Measurements from ENCODE around the gene ECHDC3. TPM values are rescaled to one million over a fixed set of nuclear protein-coding genes. Genes with fewer than 3 reads are reported as not detected.

The ECHDC3 gene
- total RNA-seq, 1 donor = 1.3 TPM

DNA sequence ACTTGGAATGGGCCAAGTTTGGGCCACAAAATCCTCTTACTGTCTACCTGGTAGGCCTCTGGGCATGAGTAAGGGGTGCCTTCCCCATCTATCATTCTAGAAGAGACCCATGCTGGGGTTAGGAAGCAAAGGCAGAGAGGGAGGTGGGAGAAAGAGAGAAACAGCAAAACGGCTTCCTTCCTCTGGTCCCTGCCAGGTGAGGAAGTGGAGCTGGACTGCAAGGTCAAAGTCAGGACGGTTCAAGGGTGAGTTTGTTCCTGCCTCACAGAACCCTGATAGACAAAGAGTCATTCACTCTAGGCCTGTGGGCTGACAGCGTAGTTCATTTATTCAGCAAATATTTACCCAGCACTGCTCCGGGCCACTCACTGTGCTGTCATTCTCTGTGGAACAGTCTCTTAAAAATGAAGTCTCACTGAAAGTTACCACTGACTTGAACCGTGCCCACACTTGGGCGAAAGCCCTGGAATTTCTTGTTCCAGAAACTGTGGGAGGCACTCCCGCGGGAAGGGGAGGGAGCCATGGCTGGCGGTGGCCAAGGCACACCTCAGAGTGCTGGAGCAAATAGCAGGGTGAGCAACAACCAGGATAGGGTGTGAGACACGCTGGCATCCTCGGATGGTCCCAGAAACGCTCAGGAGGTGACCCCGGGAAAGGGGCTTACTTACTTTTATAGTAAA is 26.2 kb upstream of the ECHDC3 start:
- no peak for TF ChIP-seq CTCF (IDR thresholded peaks at IDR 0.05; ENCODE audit: insufficient read depth, low read depth, low read length)
- H3K4me3 ChIP-seq (ENCODE audit: low read depth, low read length) = no peak overlapping the region
- no peak for DNase-seq (ENCODE audit: low read depth)

GRCh38 chr10:11716686-11717085 is 25.5 kb upstream of the ECHDC3 start:
- no peak for TF ChIP-seq CTCF (IDR thresholded peaks at IDR 0.05; ENCODE audit: insufficient read depth, low read depth, low read length)
- H3K4me3 ChIP-seq (ENCODE audit: low read depth, low read length) = no peak overlapping the region
- no peak for DNase-seq (ENCODE audit: low read depth)

- no peak overlapping the region for H3K4me3 ChIP-seq (ENCODE audit: low read depth, low read length)
- DNase-seq (ENCODE audit: low read depth) = peak; percentile 8
- no peak for TF ChIP-seq CTCF (IDR thresholded peaks at IDR 0.05; ENCODE audit: insufficient read depth, low read depth, low read length)
Measured at GRCh38 chr10:11719496-11720259, 22.5 kb upstream of the ECHDC3 start.

DNA sequence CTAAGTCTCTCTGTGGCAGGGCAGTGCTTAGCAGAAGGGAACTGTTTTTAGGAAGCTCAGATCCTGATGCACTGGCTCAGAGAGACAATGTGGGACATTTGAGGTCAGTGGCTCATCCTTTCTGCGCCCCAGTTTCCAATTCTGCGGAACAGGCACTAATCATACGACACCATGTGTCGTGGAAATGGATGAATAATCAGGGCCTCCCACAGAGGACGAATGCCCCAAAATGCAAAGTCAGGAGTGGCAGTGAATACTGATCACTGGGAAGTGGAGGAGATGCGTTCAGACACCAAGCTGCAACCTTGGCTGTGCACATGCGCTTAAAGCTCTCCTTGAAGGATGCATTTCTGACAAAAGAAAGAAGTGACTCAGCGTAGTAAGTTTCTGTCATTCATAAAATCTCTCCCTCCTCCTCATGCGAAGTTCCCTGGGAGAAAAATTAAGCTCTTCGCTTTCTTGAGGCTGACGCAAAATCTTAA is 21.9 kb upstream of the ECHDC3 start:
- no peak overlapping the region for H3K4me3 ChIP-seq (ENCODE audit: low read depth, low read length)
- no peak for DNase-seq (ENCODE audit: low read depth)
- no peak for TF ChIP-seq CTCF (IDR thresholded peaks at IDR 0.05; ENCODE audit: insufficient read depth, low read depth, low read length)

GRCh38 chr10:11721806-11722205 is 20.4 kb upstream of the ECHDC3 start:
- DNase-seq (ENCODE audit: low read depth) = no peak
- TF ChIP-seq CTCF (IDR thresholded peaks at IDR 0.05; ENCODE audit: insufficient read depth, low read depth, low read length) = no peak
- no peak overlapping the region for H3K4me3 ChIP-seq (ENCODE audit: low read depth, low read length)

- no peak for TF ChIP-seq CTCF (IDR thresholded peaks at IDR 0.05; ENCODE audit: insufficient read depth, low read depth, low read length)
- no peak for DNase-seq (ENCODE audit: low read depth)
- H3K4me3 ChIP-seq (ENCODE audit: low read depth, low read length) = no peak overlapping the region
Measured at GRCh38 chr10:11723359-11723758, 18.8 kb upstream of the ECHDC3 start.

All from fibroblast of villous mesenchyme (primary cell).